Measurements from ENCODE around the gene NFIX. TPM values are rescaled to one million over a fixed set of nuclear protein-coding genes. Genes with fewer than 3 reads are reported as not detected.

The NFIX gene
- polyA plus RNA-seq, 3 donors: 0.25 to 3.7 (median 0.90) TPM

- Histone ChIP-seq H2AFZ (ENCODE audit: insufficient read depth, low read depth, low read length, poor library complexity, severe bottlenecking) (no peak overlapping the region), H3K9ac (ENCODE audit: insufficient read depth, low read length, poor library complexity, severe bottlenecking) (no peak overlapping the region), H3K4me2 (replicated peaks; ENCODE audit: extremely low read depth, low read length, poor library complexity, severe bottlenecking) (no peak overlapping the region), H3K4me3 (replicated peaks in 1 of 3; ENCODE audit: low read depth in 2 of 3, low read length in 3 of 3) (no peak overlapping the region), H3K79me2 (ENCODE audit: insufficient read depth, low read length) (no peaks in the 10 kb centered on the region), H3K27ac (ENCODE audit: low read depth in 1 of 2, low read length in 2 of 2) (no peak overlapping the region), H3K27me3 (ENCODE audit: control insufficient read depth in 2 of 2, insufficient read depth in 2 of 2, low read length in 2 of 2) (no peaks in the 10 kb centered on the region), H3K4me1 (ENCODE audit: control insufficient read depth in 1 of 2, insufficient read depth in 2 of 2, low read length in 2 of 2) (no peaks in the 10 kb centered on the region), H3K9me3 (replicated peaks in 1 of 2; ENCODE audit: control insufficient read depth in 1 of 2, insufficient read depth in 1 of 2, low read length in 2 of 2) (no peaks in the 10 kb centered on the region), H4K20me1 (ENCODE audit: insufficient read depth, low read length) (no peaks in the 10 kb centered on the region), H3K36me3 (replicated peaks in 1 of 2; ENCODE audit: control insufficient read depth in 1 of 2, insufficient read depth in 2 of 2, low read length in 2 of 2) (no peaks in the 10 kb centered on the region)
- Mint-ChIP-seq H3K9me3 (no peaks in the 10 kb centered on the region), H3K36me3 (no peaks in the 10 kb centered on the region), H3K4me3 (no peak overlapping the region), H3K27ac (no peak overlapping the region), H3K4me1 (peaks cover 2% of the 10 kb centered on the region), H3K27me3 (ENCODE audit: low read depth in 3 of 3) (peaks cover 2 to 4% (median 2%) of the 10 kb centered on the region in 3 donors)
- TF ChIP-seq CTCF (IDR thresholded peaks at IDR 0.05): no peak
- intact Hi-C loops (cut with micrococcal nuclease): no loop called here
- 75% methylated on average over 6 of the region's 6 CpGs for WGBS (ENCODE audit: insufficient coverage)
- DNase-seq: no peak
Observed at GRCh38 chr19:13068085-13068846, 73.0 kb downstream of the NFIX start.

- DNase-seq: no peak
- 74% methylated on average over 17 of the region's 20 CpGs for WGBS (ENCODE audit: insufficient coverage)
- intact Hi-C loops (cut with micrococcal nuclease): no loop called here
- Mint-ChIP-seq H3K36me3 (peaks cover 2 to 4% of the 10 kb centered on the region in 2 donors), H3K4me3 (no peak overlapping the region), H3K4me1 (peaks cover 2% of the 10 kb centered on the region), H3K27ac (no peak overlapping the region), H3K27me3 (ENCODE audit: low read depth in 3 of 3) (peaks cover 0 to 4% (median 2%) of the 10 kb centered on the region in 3 donors), H3K9me3 (no peaks in the 10 kb centered on the region)
- H3K27me3 ChIP-seq (ENCODE audit: control insufficient read depth in 2 of 2, insufficient read depth in 2 of 2, low read length in 2 of 2): no peaks in the 10 kb centered on the region
- H3K79me2 ChIP-seq (ENCODE audit: insufficient read depth, low read length): no peaks in the 10 kb centered on the region
- no peak overlapping the region for H3K27ac ChIP-seq (ENCODE audit: low read depth in 1 of 2, low read length in 2 of 2)
- H2AFZ ChIP-seq (ENCODE audit: insufficient read depth, low read depth, low read length, poor library complexity, severe bottlenecking): no peak overlapping the region
- H3K4me3 ChIP-seq (replicated peaks in 1 of 3; ENCODE audit: low read depth in 2 of 3, low read length in 3 of 3): no peak overlapping the region
- no peaks in the 10 kb centered on the region for H3K9me3 ChIP-seq (replicated peaks in 1 of 2; ENCODE audit: control insufficient read depth in 1 of 2, insufficient read depth in 1 of 2, low read length in 2 of 2)
- TF ChIP-seq CTCF (IDR thresholded peaks at IDR 0.05): no peak
- H3K36me3 ChIP-seq (replicated peaks in 1 of 2; ENCODE audit: control insufficient read depth in 1 of 2, insufficient read depth in 2 of 2, low read length in 2 of 2): no peaks in the 10 kb centered on the region
- H4K20me1 ChIP-seq (ENCODE audit: insufficient read depth, low read length): no peaks in the 10 kb centered on the region
- H3K9ac ChIP-seq (ENCODE audit: insufficient read depth, low read length, poor library complexity, severe bottlenecking): no peak overlapping the region
- no peaks in the 10 kb centered on the region for H3K4me1 ChIP-seq (ENCODE audit: control insufficient read depth in 1 of 2, insufficient read depth in 2 of 2, low read length in 2 of 2)
- H3K4me2 ChIP-seq (replicated peaks; ENCODE audit: extremely low read depth, low read length, poor library complexity, severe bottlenecking): no peak overlapping the region
Observed at GRCh38 chr19:13069415-13070359, 74.4 kb downstream of the NFIX start.
